Thoracic aorta (tissue), 2 donors: ENCODE data around the gene MAPT. TPM values are rescaled to one million over a fixed set of nuclear protein-coding genes. Genes with fewer than 3 reads are reported as not detected.
A peak's percentile ranks its signal among the peaks of the same experiment; 100 is the strongest.

Source experiments
- ATAC-seq: fragments of 150-250 bp; one replicate; pipeline ENCODE4 v1.8.0; 2017; ENCODE audit warnings: low read depth; ENCODE audit not compliant: insufficient number of reproducible peaks, low FRiP score
- DNase-seq: peaks from one replicate; pipeline ENCODE4 v3.0.0-alpha.2; 2020; ENCODE audit warnings: low spot score
- H3K27ac ChIP-seq, 2 donors: fragments of 200-600 bp; sonication (generic); 1 replicate in 1 of 2; 2 replicates in 1 of 2; pipeline ENCODE4 v1.5.1; 2016; ENCODE audit warnings: mild to moderate bottlenecking in 2 of 2, moderate library complexity in 2 of 2
- H3K27me3 ChIP-seq: fragments of 200-600 bp; sonication (generic); replicated peaks from 2 replicates; pipeline ENCODE4 v1.6.0; 2016; ENCODE audit warnings: mild to moderate bottlenecking; ENCODE audit not compliant: insufficient read depth
- H3K36me3 ChIP-seq: fragments of 200-600 bp; sonication (generic); one replicate; pipeline ENCODE4 v1.5.1; 2016
- H3K4me1 ChIP-seq, 2 donors: fragments of 200-600 bp; sonication (generic); 1 replicate in 1 of 2; 2 replicates in 1 of 2; pipeline versions ENCODE4 v1.5.1 to v1.6.0; 2016; ENCODE audit warnings: low read depth in 2 of 2, mild to moderate bottlenecking in 1 of 2; ENCODE audit not compliant: control insufficient read depth in 1 of 2
- H3K4me3 ChIP-seq: fragments of 200-600 bp; sonication (generic); 2 replicates; pipeline ENCODE4 v1.5.1; 2016; ENCODE audit warnings: mild to moderate bottlenecking
- H3K9me3 ChIP-seq: fragments of 200-600 bp; sonication (generic); 2 replicates; pipeline ENCODE4 v1.5.1; 2016
- total RNA-seq, 2 donors: library from RNA; depleted of rRNA; stranded (reverse); fragments of >200 nt; gene quantifications; one replicate each; pipeline versions ENCODE4 v1.1.0 to v1.2.3, GENCODE V29; 2016
- TF ChIP-seq, protein P1 (sequence below): fragments of 200-600 bp; sonication (generic); IDR thresholded peaks from one replicate; pipeline ENCODE4 v1.5.1; 2019; ENCODE audit warnings: antibody characterized with exemption

Gene MAPT
- total RNA-seq, 2 donors from 2014 or later, result 3.1 to 4.6 TPM

DNA sequence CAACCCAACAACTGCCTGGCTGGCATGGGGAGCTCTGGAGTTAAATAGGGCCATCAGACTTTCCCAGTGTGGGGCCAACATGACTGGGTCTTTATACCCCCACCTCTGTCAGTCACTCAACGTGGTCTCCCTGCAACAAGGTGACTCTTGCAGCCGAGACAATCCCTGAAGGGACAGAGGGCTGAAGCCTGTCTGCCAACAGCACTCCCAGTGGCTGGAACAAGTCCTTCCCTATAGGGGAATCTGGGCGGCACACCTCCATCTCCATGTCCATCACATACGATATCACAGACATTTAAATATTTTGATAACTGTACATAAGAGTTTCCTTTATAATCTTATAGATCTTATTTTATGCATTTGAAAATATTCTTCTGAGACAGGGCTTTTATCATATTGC, 4.8 kb upstream of the MAPT start:
- Histone ChIP-seq H3K27me3 (no peaks in the 10 kb centered on the region), H3K9me3 (no peaks in the 10 kb centered on the region), H3K27ac (no peak overlapping the region), H3K4me1 (peaks cover 0 to 5% of the 10 kb centered on the region in 2 donors), H3K4me3 (no peak overlapping the region), H3K36me3 (no peaks in the 10 kb centered on the region)
- no peak for DNase-seq
- TF ChIP-seq, protein P1, sequence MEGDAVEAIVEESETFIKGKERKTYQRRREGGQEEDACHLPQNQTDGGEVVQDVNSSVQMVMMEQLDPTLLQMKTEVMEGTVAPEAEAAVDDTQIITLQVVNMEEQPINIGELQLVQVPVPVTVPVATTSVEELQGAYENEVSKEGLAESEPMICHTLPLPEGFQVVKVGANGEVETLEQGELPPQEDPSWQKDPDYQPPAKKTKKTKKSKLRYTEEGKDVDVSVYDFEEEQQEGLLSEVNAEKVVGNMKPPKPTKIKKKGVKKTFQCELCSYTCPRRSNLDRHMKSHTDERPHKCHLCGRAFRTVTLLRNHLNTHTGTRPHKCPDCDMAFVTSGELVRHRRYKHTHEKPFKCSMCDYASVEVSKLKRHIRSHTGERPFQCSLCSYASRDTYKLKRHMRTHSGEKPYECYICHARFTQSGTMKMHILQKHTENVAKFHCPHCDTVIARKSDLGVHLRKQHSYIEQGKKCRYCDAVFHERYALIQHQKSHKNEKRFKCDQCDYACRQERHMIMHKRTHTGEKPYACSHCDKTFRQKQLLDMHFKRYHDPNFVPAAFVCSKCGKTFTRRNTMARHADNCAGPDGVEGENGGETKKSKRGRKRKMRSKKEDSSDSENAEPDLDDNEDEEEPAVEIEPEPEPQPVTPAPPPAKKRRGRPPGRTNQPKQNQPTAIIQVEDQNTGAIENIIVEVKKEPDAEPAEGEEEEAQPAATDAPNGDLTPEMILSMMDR, result no peak
- ATAC-seq, result no peak

DNA sequence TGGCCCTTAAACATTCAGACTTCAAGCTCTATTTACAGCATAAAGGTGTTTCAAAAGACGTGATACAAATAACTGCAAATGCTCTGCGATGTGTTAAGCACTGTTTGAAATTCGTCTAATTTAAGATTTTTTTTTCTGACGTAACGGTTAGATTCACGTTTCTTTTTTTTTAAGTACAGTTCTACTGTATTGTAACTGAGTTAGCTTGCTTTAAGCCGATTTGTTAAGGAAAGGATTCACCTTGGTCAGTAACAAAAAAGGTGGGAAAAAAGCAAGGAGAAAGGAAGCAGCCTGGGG, 681 bp upstream of the MAPT start:
- Histone ChIP-seq H3K36me3 (no peaks in the 10 kb centered on the region), H3K27ac (no peak overlapping the region), H3K4me3 (peak overlapping the region; percentile 99), H3K27me3 (no peaks in the 10 kb centered on the region), H3K9me3 (no peaks in the 10 kb centered on the region), H3K4me1 (peaks cover 14 to 34% of the 10 kb centered on the region in 2 donors)
- no peak for ATAC-seq
- no peak for DNase-seq
- TF ChIP-seq, protein P1, result no peak

DNA sequence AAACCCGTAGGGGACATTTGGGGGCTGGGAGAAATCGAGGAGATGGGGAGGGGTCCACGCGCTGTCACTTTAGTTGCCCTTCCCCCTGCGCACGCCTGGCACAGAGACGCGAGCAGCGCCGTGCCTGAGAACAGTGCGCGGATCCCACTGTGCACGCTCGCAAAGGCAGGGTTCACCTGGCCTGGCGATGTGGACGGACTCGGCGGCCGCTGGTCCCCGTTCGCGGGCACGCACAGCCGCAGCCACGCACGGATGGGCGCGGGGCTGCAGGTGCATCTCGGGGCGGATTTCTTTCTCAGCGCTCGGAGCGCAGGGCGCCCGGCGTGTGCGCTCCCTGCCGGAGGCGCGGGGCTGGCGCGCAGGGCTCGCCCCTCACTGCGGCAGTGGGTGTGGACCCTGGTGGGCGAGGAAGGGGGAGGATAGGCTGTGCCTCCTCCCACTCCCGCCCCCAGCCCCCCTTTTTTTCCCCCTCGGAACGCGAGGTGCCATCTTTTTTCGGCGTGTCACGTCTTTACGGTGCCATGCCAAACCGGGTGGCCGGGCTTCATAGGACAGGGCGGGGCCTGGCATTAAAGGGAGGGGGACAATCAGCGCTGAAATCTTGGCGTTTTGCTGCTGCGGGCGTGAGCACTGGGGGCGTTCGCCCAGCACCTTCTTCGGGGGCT, 1.1 kb downstream of the MAPT start:
- no peaks in the 10 kb centered on the region for H3K9me3 ChIP-seq
- no peak for ATAC-seq
- H3K36me3 ChIP-seq, result no peaks in the 10 kb centered on the region
- no peak for DNase-seq
- TF ChIP-seq, protein P1, result no peak
- H3K27me3 ChIP-seq, result no peaks in the 10 kb centered on the region
- H3K4me3 ChIP-seq, result peak overlapping the region; percentile 99
- peaks cover 14 to 34% of the 10 kb centered on the region in 2 donors for H3K4me1 ChIP-seq
- no peak overlapping the region for H3K27ac ChIP-seq

DNA sequence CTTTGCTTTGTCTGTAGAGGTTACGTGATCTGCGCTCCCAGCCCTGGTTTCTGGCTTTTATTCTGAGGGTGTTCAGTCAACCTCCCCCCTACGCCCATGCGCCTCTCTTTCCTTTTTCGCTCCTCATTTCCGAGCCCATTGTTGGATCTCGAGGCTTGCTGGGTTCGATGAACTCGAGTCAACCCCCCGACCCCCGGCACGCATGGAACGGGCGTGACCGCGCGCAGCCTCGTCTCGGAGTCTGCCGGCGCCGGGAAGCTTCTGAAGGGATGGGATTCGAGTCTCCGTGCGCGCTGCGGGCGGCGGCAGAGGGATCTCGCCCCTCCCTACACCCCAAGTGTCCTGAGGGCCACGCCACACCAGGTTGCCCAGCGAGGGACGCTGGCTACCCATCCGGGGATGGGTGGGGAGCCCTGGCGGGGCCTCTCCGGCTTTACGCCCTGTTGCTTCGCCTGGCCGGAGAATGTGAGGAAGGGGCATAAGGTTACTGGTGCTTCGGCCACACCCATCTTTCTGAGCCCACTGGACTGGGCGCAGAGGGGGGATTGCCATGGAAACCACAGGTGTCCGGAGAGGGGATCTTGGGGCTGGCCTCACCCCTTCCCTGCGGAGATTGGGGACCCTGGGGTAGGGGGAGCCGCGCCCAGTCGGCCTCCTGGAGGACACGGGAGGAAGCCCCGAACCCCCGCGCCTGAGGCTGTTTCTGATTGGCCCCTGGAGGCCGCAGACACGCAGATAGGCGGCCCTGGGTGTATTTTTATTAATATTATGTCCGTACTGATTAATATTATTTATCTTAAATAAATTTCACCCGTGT, 1.8 kb downstream of the MAPT start:
- Histone ChIP-seq H3K36me3 (no peaks in the 10 kb centered on the region), H3K4me3 (peak overlapping the region; percentile 99), H3K27ac (no peak overlapping the region), H3K4me1 (peaks cover 14 to 34% of the 10 kb centered on the region in 2 donors), H3K9me3 (no peaks in the 10 kb centered on the region), H3K27me3 (no peaks in the 10 kb centered on the region)
- DNase-seq (no peak), ATAC-seq (no peak)
- TF ChIP-seq, protein P1, result no peak

DNA sequence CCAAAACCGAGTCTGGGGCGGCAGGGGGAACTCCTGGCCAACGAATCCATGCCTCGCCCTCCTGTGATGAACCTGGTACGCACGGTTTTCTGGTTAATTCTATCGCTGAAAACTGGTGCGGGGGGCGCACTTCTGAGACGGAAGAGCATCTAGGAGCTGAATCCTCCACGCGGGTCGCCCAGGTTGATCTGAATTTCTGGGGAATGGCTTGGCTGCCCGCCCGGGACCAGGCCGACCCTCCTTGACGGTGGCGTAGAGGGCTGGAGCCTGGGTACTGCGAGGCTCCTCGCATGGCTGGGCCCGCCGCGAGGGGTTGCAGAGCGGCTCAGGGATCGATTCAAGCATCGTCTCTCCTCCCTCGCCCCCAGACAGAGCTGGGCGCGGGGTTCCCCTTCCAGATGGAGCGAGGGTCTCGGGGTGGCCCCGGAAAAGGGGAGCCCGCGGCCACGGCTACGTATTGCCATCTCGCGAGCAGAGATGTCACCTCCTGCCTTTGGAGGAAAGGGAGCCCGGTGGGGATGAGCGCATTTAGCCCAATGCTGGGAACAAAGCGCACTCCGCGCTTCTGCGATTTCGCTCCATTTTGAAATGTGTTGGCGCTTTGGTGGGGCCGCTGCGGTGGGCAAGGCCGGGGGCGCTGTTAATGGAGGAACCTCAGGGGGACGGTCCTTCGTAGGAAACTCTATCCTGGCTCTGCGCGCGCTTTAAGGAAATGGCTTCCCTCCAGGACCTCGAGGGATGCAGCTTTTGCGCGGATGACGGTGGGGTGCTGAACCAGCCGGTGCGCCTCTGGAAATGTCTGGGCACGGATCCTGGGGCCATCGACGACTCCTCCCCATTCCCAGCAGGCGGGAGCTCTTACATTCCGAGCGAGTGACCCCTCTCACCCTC, 2.7 kb downstream of the MAPT start:
- TF ChIP-seq, protein P1, result no peak
- H3K4me1 ChIP-seq, result peaks cover 14 to 34% of the 10 kb centered on the region in 2 donors
- H3K27me3 ChIP-seq, result no peaks in the 10 kb centered on the region
- no peak overlapping the region for H3K27ac ChIP-seq
- no peak for DNase-seq
- H3K9me3 ChIP-seq, result no peaks in the 10 kb centered on the region
- ATAC-seq, result no peak
- no peaks in the 10 kb centered on the region for H3K36me3 ChIP-seq
- H3K4me3 ChIP-seq, result no peak overlapping the region
